Left kidney (tissue), 8 donors: ENCODE data around the gene IFNAR2. TPM values are rescaled to one million over a fixed set of nuclear protein-coding genes. Genes with fewer than 3 reads are reported as not detected.

ENCODE experiments used
- DNase-seq: peaks from one replicate; pipeline ENCODE4 v3.0.0-alpha.2; 2013
- long read RNA-seq, 8 donors: transcript quantifications; one replicate each; lab custom pipeline, GENCODE V29; 2026
- polyA plus RNA-seq: library from polyadenylated mRNA; unstranded; fragments of 120-200 nt; gene quantifications from one replicate; pipeline ENCODE4 v1.2.1, GENCODE V29; 2013; ENCODE audit not compliant: insufficient read length

The IFNAR2 gene
- 24.8 TPM for polyA plus RNA-seq
- long read RNA-seq, donor 1, full-length matches to known transcripts = 3 of 3 reads
- long read RNA-seq, donor 1, partial matches to known transcripts = 0 of 3 reads
- long read RNA-seq, donor 1, other reads (novel, unspliced or antisense) = 0 of 3 reads
- long read RNA-seq, donor 2, full-length matches to known transcripts = 4 of 4 reads
- long read RNA-seq, donor 2, partial matches to known transcripts = 0 of 4 reads
- long read RNA-seq, donor 2, other reads (novel, unspliced or antisense) = 0 of 4 reads
- long read RNA-seq, donor 3, full-length matches to known transcripts = 2 of 2 reads
- long read RNA-seq, donor 3, partial matches to known transcripts = 0 of 2 reads
- long read RNA-seq, donor 3, other reads (novel, unspliced or antisense) = 0 of 2 reads
- long read RNA-seq, donor 4 = 0 reads
- long read RNA-seq, donor 5, full-length matches to known transcripts = 5 of 5 reads
- long read RNA-seq, donor 5, partial matches to known transcripts = 0 of 5 reads
- long read RNA-seq, donor 5, other reads (novel, unspliced or antisense) = 0 of 5 reads
- long read RNA-seq, donor 6, full-length matches to known transcripts = 7 of 7 reads
- long read RNA-seq, donor 6, partial matches to known transcripts = 0 of 7 reads
- long read RNA-seq, donor 6, other reads (novel, unspliced or antisense) = 0 of 7 reads
- long read RNA-seq, donor 7, full-length matches to known transcripts = 4 of 4 reads
- long read RNA-seq, donor 7, partial matches to known transcripts = 0 of 4 reads
- long read RNA-seq, donor 7, other reads (novel, unspliced or antisense) = 0 of 4 reads
- long read RNA-seq, donor 8, full-length matches to known transcripts = 2 of 2 reads
- long read RNA-seq, donor 8, partial matches to known transcripts = 0 of 2 reads
- long read RNA-seq, donor 8, other reads (novel, unspliced or antisense) = 0 of 2 reads

GRCh38 chr21:33229784-33230544, at the start of gene IFNAR2:
Gene IFNAR2 (plus strand): TSS chr21:33229938. CDS start chr21:33241923, 11,985 bp downstream.
- peak; percentile 62 for DNase-seq

- DNase-seq = no peak
Observed at GRCh38 chr21:33185852-33186251, 43.9 kb upstream of the IFNAR2 start.

- no peak for DNase-seq
Observed at GRCh38 chr21:33187276-33187675, 42.5 kb upstream of the IFNAR2 start.

GRCh38 chr21:33189237-33189636, 40.5 kb upstream of the IFNAR2 start:
- no peak for DNase-seq

- no peak for DNase-seq
Observed at GRCh38 chr21:33189824-33190223, 39.9 kb upstream of the IFNAR2 start.

- peak; percentile 77 for DNase-seq
Observed at GRCh38 chr21:33196941-33197374, 32.8 kb upstream of the IFNAR2 start.

- DNase-seq = no peak
Observed at GRCh38 chr21:33197496-33197895, 32.2 kb upstream of the IFNAR2 start.

GRCh38 chr21:33198346-33199099, 31.2 kb upstream of the IFNAR2 start:
- no peak for DNase-seq

- DNase-seq = no peak
Observed at GRCh38 chr21:33199100-33199464, 30.7 kb upstream of the IFNAR2 start.

- peak; percentile 94 for DNase-seq
Observed at GRCh38 chr21:33199516-33200217, 30.1 kb upstream of the IFNAR2 start.

- no peak for DNase-seq
Observed at GRCh38 chr21:33201956-33202355, 27.8 kb upstream of the IFNAR2 start.

- no peak for DNase-seq
Observed at GRCh38 chr21:33202464-33203363, 27.0 kb upstream of the IFNAR2 start.

GRCh38 chr21:33203371-33203724, 26.4 kb upstream of the IFNAR2 start:
- no peak for DNase-seq

- no peak for DNase-seq
Observed at GRCh38 chr21:33205476-33205875, 24.3 kb upstream of the IFNAR2 start.

- DNase-seq = no peak
Observed at GRCh38 chr21:33206771-33207281, 22.9 kb upstream of the IFNAR2 start.

- DNase-seq = no peak
Observed at GRCh38 chr21:33207449-33208149, 22.1 kb upstream of the IFNAR2 start.

- DNase-seq = no peak
Observed at GRCh38 chr21:33208534-33208933, 21.2 kb upstream of the IFNAR2 start.

- DNase-seq = no peak
Observed at GRCh38 chr21:33211305-33211704, 18.4 kb upstream of the IFNAR2 start.

- DNase-seq = no peak
Observed at GRCh38 chr21:33211732-33212131, 18.0 kb upstream of the IFNAR2 start.
